ENCODE results near the gene ZNHIT6.

The ZNHIT6 gene

GRCh38 chr1:85660541-85660940 is 47.7 kb downstream of the ZNHIT6 start:
- DNase-seq (ENCODE audit: low read depth): no peak
- TF ChIP-seq MYC (IDR thresholded peaks at IDR 0.05; ENCODE audit: low read depth, low read length) (no peak), CTCF (IDR thresholded peaks at IDR 0.05; ENCODE audit: low read depth, low read length) (no peak), POLR2A (IDR thresholded peaks at IDR 0.05; ENCODE audit: extremely low read depth, insufficient read length) (no peak)
- TF ChIP-seq, protein P1, sequence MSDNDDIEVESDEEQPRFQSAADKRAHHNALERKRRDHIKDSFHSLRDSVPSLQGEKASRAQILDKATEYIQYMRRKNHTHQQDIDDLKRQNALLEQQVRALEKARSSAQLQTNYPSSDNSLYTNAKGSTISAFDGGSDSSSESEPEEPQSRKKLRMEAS (IDR thresholded peaks at IDR 0.05; ENCODE audit: low read depth, low read length): no peak

GRCh38 chr1:85659174-85659573 is 49.1 kb downstream of the ZNHIT6 start:
- H3K4me3 ChIP-seq (ENCODE audit: low read depth, low read length): no peak overlapping the region
- no peak for DNase-seq (ENCODE audit: low read depth)
- TF ChIP-seq, protein P1 (IDR thresholded peaks at IDR 0.05; ENCODE audit: low read depth, low read length): no peak
- TF ChIP-seq MYC (IDR thresholded peaks at IDR 0.05; ENCODE audit: low read depth, low read length) (no peak), CTCF (IDR thresholded peaks at IDR 0.05; ENCODE audit: low read depth, low read length) (no peak), POLR2A (IDR thresholded peaks at IDR 0.05; ENCODE audit: extremely low read depth, insufficient read length) (no peak)

More at GRCh38 chr1:85660541-85660940, 47.7 kb downstream of the ZNHIT6 start:
- H3K4me3 ChIP-seq (ENCODE audit: low read depth, low read length): no peak overlapping the region

DNA sequence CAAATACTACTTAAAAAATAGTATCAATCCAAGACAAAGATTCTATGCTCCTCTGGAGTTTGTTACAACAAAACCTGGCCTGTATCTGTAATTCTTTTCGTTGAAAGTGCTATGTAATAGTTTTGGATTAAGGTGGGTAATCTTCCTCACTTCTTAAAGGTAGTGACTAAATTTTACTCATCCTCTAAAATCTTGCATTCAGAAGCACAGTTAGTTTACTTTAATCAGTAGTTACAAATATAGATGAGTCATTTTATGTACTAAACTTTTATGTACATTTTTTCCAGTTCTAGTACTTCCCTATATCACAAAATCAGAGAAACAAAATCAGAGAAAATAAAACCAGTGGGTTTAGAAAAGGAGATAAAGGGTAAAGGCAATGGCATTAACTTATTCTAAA is 51.3 kb downstream of the ZNHIT6 start:
- TF ChIP-seq CTCF (IDR thresholded peaks at IDR 0.05; ENCODE audit: low read depth, low read length) (no peak), MYC (IDR thresholded peaks at IDR 0.05; ENCODE audit: low read depth, low read length) (no peak), POLR2A (IDR thresholded peaks at IDR 0.05; ENCODE audit: extremely low read depth, insufficient read length) (no peak)
- TF ChIP-seq, protein P1 (IDR thresholded peaks at IDR 0.05; ENCODE audit: low read depth, low read length): no peak
- no peak for DNase-seq (ENCODE audit: low read depth)
- no peak overlapping the region for H3K4me3 ChIP-seq (ENCODE audit: low read depth, low read length)

GRCh38 chr1:85656256-85656655 is 52.0 kb downstream of the ZNHIT6 start:
- DNase-seq (ENCODE audit: low read depth): no peak
- TF ChIP-seq CTCF (IDR thresholded peaks at IDR 0.05; ENCODE audit: low read depth, low read length) (no peak), MYC (IDR thresholded peaks at IDR 0.05; ENCODE audit: low read depth, low read length) (no peak), POLR2A (IDR thresholded peaks at IDR 0.05; ENCODE audit: extremely low read depth, insufficient read length) (no peak)
- TF ChIP-seq, protein P1 (IDR thresholded peaks at IDR 0.05; ENCODE audit: low read depth, low read length): no peak
- no peak overlapping the region for H3K4me3 ChIP-seq (ENCODE audit: low read depth, low read length)

DNA sequence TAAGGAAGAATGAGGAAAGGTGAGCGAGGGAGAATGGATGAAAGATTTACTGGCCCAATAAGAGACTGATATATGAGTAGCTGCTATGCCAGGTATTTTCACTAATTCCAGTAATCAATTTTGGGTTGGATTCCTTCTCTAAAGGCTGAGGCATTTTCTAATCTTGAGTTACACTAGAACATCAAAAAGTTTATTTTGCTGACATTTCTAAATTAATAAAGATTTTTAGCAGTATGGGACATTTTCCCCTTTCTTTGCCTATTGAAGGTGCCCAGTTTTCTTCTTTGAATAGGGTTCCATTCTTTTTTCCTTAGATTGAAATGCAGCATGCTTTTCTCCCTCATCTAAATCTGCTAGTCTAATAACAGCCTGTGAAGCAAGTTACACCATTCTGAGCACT is 52.9 kb downstream of the ZNHIT6 start:
- no peak overlapping the region for H3K4me3 ChIP-seq (ENCODE audit: low read depth, low read length)
- TF ChIP-seq, protein P1 (IDR thresholded peaks at IDR 0.05; ENCODE audit: low read depth, low read length): no peak
- TF ChIP-seq MYC (IDR thresholded peaks at IDR 0.05; ENCODE audit: low read depth, low read length): no peak
- no peak for TF ChIP-seq POLR2A (IDR thresholded peaks at IDR 0.05; ENCODE audit: extremely low read depth, insufficient read length)
- no peak for TF ChIP-seq CTCF (IDR thresholded peaks at IDR 0.05; ENCODE audit: low read depth, low read length)
- DNase-seq (ENCODE audit: low read depth): no peak
